Fibroblast of villous mesenchyme (primary cell): ENCODE results near the gene CEND1. TPM values are rescaled to one million over a fixed set of nuclear protein-coding genes. Genes with fewer than 3 reads are reported as not detected.

Experiments used
- DNase-seq: peaks from one replicate; pipeline ENCODE4 v3.0.0-alpha.2; 2010; ENCODE audit warnings: low read depth
- H3K4me3 ChIP-seq: 2 replicates; pipeline ENCODE4 v1.5.1; 2011; ENCODE audit warnings: low read depth, mild to moderate bottlenecking, low read length
- total RNA-seq: library from RNA; depleted of rRNA; stranded (reverse); fragments of >200 nt; gene quantifications from 2 replicates; pipeline ENCODE4 v1.2.3, GENCODE V29; 2012
- TF ChIP-seq, protein P1 (sequence below): IDR thresholded peaks from 2 replicates; pipeline ENCODE4 v1.5.1; 2012; ENCODE audit warnings: low read depth, mild to moderate bottlenecking, low read length; ENCODE audit not compliant: insufficient read depth

Gene CEND1
- total RNA-seq, 1 donor: 0.43 TPM

DNA sequence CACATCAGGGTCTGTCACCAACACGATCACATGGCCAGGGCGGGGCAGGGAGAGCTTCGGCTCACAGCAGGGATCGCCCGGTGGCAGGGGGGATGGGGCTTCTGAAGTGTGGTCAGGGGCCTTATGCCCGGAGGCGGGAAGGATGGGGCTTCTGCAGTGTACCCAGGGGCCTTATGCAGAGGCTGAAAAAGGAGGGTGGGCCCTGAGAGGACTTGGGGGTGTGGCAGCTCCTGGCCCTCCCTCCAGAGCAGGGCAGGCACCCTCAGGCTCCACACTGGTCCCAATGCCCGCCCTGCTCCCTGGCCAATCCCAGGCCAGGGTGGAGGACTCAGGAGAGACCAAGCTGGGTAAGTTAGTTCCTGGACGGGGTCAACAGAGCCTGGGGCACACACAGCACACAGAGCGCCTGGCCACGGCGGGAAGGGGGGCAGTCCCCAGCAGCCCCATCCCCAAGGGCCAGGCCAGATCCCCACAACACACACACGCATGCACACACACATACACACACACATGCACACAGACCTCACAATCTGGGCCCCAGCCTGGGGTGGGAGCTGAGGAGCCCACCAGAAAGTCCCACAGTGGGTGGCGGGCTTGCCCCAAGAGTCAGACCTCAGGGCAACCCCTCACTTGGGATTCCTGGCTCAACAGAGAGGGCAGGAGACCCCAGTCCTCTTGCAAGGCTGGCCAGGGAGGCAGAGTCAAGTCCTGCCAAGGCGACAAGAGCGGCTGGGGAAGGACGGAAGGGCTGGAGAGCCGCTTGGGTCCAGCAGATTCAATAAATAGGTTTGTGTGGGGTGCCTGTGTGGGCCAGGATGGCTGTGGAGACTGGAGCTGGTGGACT, 1.1 kb upstream of the CEND1 start:
- DNase-seq: no peak
- TF ChIP-seq, protein P1, sequence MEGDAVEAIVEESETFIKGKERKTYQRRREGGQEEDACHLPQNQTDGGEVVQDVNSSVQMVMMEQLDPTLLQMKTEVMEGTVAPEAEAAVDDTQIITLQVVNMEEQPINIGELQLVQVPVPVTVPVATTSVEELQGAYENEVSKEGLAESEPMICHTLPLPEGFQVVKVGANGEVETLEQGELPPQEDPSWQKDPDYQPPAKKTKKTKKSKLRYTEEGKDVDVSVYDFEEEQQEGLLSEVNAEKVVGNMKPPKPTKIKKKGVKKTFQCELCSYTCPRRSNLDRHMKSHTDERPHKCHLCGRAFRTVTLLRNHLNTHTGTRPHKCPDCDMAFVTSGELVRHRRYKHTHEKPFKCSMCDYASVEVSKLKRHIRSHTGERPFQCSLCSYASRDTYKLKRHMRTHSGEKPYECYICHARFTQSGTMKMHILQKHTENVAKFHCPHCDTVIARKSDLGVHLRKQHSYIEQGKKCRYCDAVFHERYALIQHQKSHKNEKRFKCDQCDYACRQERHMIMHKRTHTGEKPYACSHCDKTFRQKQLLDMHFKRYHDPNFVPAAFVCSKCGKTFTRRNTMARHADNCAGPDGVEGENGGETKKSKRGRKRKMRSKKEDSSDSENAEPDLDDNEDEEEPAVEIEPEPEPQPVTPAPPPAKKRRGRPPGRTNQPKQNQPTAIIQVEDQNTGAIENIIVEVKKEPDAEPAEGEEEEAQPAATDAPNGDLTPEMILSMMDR: no peak

DNA sequence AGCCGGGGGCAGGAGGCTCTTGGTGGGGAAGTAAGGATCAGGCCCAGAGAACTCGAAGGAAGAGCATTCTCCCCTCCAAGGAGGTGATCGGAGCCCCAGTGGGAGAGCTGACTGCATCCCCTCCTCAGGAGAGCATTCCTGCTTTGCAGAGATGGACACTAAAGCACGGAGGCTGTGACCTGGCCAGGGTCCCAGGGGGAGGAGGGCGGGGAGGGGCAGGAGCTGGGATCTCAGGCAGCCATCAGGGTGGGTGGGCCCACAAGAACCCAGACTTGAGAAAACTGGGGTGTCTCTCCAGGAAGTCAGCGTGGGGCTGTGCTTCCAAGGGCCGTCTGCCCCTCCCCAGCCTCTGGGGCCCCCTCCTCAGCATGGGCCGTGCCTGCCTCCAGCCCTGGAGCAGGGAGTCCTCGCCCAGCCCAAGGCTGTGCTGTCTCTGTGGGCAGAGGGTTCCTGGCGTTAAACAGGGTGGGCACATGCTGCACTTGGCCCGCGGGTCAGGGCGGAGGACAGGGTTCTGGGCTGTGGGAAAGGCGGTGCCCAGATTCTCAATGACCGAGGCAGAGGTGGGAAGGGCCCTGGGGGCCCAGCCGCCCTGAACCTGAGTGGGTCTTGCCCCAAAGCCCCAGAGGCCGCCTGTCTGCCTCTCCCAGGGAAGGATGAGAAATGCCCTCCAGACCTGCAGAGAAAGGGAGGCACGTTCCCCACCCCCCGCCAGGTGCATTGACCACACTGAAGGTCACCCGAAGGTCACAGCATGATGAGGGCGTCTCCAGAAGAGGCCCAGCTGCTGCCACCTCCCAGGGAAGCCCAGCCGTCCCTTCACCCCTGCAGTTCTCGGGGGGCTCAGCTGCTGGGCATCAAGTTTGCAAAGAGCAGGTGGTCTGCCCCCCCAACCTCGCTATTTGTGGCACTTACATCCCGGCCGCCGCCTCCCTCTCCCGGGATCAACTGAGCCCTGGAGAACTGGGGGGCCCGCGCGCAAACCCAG, 643 bp downstream of the CEND1 start:
- DNase-seq: no peak
- no peak overlapping the region for H3K4me3 ChIP-seq

More for the DNA sequence above, 1.1 kb upstream of the CEND1 start:
- no peak overlapping the region for H3K4me3 ChIP-seq

DNA sequence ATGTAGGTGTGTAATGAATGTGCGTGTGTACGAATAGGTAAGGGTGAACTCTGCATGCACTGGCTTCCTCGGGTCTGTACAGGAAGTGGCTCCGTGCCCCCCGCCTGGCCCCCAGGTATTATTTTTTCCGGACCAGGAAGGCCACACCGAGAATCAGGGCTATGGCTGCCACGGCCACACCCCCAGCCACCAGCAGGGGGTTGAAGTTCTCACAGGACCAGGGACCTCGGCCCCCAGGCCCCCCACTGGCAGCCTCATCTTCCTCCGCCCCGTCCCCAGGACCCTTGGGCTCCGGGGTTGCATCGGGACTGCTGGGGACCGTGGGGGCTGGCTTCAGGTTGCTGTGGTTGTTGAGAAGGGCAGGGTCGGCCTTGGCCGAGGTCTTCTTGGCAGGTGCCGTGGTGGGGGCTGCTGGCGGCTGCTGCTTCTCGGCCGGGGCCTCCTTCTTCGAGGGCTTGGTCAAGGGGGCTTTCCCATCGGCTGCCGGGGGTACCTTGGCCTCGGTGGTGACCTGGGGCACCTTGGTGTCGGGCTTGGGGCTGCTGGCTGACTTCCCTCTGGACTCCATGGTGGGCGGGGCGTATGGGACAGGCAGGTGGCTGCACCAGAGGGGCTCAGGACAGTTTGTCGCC, 1.8 kb downstream of the CEND1 start:
- DNase-seq: no peak
- H3K4me3 ChIP-seq: no peak overlapping the region
- TF ChIP-seq, protein P1: peak; percentile 5

More for the DNA sequence above, 643 bp downstream of the CEND1 start:
- TF ChIP-seq, protein P1: no peak

DNA sequence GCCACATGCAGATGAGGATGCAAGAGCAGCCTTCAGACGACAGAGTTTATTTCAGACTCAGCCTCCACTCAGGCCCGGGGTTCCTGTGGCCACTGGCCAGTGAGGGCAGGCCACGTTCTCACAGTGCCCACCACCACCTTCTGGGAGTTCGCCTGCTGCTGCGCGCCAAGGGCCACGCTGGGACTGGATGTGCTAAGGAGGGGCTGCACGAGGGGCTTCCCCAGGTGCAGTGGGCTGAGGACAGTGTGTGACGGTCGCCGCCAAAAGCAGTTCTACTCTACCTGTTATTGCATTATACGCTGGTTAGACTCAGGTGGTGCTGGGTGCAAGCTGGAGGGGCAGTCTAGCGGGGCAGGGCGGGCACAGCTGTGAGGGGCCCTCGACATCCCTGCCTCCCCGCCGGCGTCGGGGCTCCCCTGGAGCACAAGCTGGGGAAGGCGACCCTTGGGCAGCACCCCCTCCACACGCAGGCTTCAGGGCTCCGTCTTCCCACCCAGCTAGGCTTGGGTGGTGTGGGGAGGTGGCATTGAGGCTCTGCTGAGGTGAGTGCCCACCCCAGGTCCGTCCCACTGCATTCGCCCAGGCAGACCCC, 2.7 kb downstream of the CEND1 start:
- DNase-seq: no peak
- no peak overlapping the region for H3K4me3 ChIP-seq
- TF ChIP-seq, protein P1: no peak

DNA sequence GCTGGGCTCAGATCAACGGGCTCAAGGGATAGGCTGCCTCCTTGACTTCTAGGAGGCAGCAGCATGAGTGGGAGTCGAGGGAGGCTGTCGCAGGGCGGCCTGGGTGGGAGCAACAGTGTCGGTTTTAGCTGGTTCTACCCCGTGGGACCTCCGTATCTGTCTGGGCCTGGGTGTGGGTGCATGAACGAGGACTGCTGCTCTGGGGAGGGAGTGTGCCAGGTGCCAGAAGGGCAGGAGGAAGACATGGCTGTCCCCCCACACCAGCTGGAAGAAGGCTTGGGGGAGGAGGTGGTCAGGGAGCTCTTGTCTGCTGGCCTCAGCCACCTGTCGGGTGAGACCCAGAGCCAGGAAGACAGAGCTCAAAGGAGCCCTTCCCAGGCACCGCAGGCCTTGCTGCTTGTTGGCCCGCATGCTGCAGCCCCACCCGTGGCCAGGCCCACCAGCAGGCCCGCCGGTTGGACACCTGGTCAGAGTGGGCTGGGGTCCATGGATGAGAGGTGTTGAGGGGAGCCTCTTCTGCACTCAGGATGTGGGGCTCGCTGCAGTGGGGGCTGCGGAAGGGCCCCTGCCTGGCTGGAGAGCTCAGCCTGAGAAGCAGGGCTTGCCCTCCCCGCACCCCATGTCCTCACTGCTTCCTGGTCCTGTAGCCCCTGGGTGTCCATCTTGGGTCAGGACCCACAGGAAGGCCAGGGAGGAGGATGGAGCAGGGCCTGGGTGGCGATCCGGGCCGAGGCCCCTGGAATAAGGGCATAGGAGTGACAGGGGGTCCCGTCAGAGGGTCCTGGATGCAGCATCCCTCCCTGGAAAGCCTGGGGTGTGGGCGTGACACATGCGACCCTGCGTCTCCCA, 3.4 kb downstream of the CEND1 start:
- TF ChIP-seq, protein P1: no peak
- no peak for DNase-seq
- no peak overlapping the region for H3K4me3 ChIP-seq

DNA sequence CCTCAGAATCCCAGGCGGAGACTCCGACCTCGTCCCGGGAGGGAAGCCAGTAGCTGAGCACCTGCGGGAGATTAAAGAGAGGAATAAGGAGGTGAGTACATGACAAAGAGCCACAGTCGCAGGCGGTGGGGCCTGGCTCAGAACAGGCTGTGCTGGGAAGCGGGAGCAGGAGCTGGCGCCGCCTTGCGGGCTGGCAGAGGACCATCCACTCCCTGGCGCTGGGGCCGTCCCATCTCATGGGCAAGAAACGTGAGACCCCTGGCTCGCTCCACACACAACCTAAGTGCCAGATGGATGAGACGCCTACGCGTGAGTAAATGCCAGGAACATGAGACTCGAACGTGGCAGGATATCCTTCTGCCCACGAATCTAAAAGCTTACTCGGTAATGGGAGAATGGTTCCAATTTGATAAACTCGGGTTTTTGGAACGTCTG, 6.3 kb downstream of the CEND1 start:
- DNase-seq: peak; percentile 77
- TF ChIP-seq, protein P1: peak; percentile 86
- no peak overlapping the region for H3K4me3 ChIP-seq
